Type B pancreatic cell (in vitro differentiated cells): ENCODE measurements around the gene PCSK6. TPM values are rescaled to one million over a fixed set of nuclear protein-coding genes. Genes with fewer than 3 reads are reported as not detected.
"Not testable (repeated sequence)": the region's sequence is repeated elsewhere in the genome, so short reads cannot be mapped to it uniquely, and the experiment has no call there.

ENCODE experiments used
- DNase-seq: peaks from one replicate; pipeline ENCODE4 v3.0.0; 2021; ENCODE audit warnings: mixed read lengths; ENCODE audit not compliant: unreplicated experiment; ENCODE audit errors: extremely low spot score
- H3K27ac Mint-ChIP-seq: 2 replicates; pipeline ENCODE4 v1.8.0; 2021; ENCODE audit warnings: mild to moderate bottlenecking, mixed read lengths
- H3K27me3 Mint-ChIP-seq: 2 replicates; pipeline ENCODE4 v1.8.0; 2021; ENCODE audit warnings: mixed read lengths
- H3K36me3 Mint-ChIP-seq: 2 replicates; pipeline ENCODE4 v1.8.0; 2021; ENCODE audit warnings: mixed read lengths
- H3K4me1 Mint-ChIP-seq: one replicate; pipeline ENCODE4 v1.8.0; 2021; ENCODE audit warnings: mixed read lengths; ENCODE audit not compliant: unreplicated experiment
- H3K4me3 Mint-ChIP-seq: 2 replicates; pipeline ENCODE4 v1.8.0; 2021; ENCODE audit warnings: mild to moderate bottlenecking, mixed read lengths
- H3K9me3 Mint-ChIP-seq: 2 replicates; pipeline ENCODE4 v1.8.0; 2021; ENCODE audit warnings: mixed read lengths
- total RNA-seq: library from RNA; stranded (reverse); gene quantifications from 2 replicates; pipeline ENCODE4 v1.2.1, GENCODE V29; 2021; ENCODE audit warnings: low replicate concordance
- TF ChIP-seq, protein P1 (sequence below): fragments of 200-600 bp; sonication (generic); conservative IDR thresholded peaks from 2 replicates; pipeline ENCODE4 v1.5.0; 2021; ENCODE audit warnings: antibody characterized with exemption, mild to moderate bottlenecking

Gene PCSK6
- total RNA-seq, 1 donor from 2014 or later, result 5.4 TPM

DNA sequence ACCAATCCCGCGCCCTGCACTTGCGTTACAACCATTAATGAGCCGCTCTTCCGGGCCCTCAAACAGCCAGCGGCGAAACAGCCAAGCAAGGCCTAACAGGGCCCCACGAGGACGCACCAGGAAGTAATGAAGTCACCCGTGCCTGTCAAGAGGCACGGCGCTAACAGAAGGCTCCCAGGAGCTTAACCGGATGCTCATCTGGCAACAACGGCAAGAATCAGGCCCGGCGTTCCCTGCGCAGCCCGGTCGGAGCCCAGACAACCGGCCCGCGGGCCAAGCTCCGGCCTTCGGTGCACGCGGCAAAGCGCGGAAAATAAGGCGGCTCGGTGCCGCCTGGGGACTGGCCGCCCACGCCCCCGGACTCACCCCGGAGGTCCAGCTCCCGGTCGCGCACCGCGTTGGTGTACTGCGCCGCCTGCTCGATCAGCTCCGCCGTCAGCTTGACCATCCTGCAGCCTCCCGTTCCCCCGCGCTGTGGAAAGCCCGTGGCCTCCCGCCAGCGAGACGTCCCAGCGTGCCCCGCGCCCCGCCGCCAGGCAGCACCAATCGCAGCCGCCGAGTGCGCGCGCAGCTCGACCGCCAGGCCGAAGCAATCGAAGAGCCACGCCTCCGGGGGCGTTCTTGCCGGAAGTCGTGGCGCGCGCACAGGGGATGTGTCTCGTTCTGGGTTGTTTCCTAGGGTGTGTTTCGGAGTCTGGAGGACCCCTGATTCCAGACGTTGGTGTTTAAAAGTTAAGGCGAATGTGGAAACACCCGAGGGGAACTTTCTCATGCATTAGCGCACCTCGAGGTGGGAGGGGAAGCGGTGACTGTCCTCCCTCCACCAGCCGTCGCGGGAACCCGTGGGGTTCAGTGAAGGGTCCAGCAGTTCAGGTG, 194.5 kb downstream of the PCSK6 start, which contains the start of gene SNRPA1:
Gene SNRPA1, minus strand, starts transcription at position 518 of the 876 bp plus-strand sequence. Its CDS starts 70 bp downstream, at position 448.
- H3K4me3 Mint-ChIP-seq, result peak within 1 kb of the TSS; percentile 98
- H3K9me3 Mint-ChIP-seq, result no peaks in the 10 kb centered on the region
- H3K36me3 Mint-ChIP-seq, result peaks cover 6% of the 10 kb centered on the region
- DNase-seq, result peak; percentile 98
- H3K27me3 Mint-ChIP-seq, result no peaks in the 10 kb centered on the region
- H3K27ac Mint-ChIP-seq, result peak within 1 kb of the TSS; percentile 96
- peaks cover 24% of the 10 kb centered on the region for H3K4me1 Mint-ChIP-seq
- TF ChIP-seq, protein P1, sequence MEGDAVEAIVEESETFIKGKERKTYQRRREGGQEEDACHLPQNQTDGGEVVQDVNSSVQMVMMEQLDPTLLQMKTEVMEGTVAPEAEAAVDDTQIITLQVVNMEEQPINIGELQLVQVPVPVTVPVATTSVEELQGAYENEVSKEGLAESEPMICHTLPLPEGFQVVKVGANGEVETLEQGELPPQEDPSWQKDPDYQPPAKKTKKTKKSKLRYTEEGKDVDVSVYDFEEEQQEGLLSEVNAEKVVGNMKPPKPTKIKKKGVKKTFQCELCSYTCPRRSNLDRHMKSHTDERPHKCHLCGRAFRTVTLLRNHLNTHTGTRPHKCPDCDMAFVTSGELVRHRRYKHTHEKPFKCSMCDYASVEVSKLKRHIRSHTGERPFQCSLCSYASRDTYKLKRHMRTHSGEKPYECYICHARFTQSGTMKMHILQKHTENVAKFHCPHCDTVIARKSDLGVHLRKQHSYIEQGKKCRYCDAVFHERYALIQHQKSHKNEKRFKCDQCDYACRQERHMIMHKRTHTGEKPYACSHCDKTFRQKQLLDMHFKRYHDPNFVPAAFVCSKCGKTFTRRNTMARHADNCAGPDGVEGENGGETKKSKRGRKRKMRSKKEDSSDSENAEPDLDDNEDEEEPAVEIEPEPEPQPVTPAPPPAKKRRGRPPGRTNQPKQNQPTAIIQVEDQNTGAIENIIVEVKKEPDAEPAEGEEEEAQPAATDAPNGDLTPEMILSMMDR, result no peak

DNA sequence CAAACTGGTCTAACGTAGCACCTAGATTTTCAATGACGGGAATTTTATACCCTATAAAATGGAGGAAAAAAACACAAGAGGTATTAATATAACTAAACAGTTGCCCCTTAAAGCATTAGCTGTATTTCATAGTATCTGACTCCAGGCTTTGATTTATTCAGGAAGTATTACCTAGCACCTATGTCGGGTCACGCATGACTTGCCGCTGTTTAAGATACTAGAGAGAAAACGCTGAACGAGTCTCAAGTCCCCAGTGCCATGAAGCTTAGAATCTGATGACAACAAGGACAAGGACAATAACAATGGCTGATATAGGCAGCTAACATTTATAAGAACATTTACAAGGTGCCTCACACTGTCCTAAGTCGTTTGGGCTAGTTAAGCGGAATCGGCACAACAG, 196.4 kb downstream of the PCSK6 start:
- Mint-ChIP-seq H3K9me3 (no peaks in the 10 kb centered on the region), H3K27ac (peak overlapping the region; percentile 96), H3K27me3 (no peaks in the 10 kb centered on the region), H3K36me3 (peaks cover 17% of the 10 kb centered on the region), H3K4me1 (peaks cover 31% of the 10 kb centered on the region), H3K4me3 (peak overlapping the region; percentile 98)
- DNase-seq, result no peak
- TF ChIP-seq, protein P1, result no peak

DNA sequence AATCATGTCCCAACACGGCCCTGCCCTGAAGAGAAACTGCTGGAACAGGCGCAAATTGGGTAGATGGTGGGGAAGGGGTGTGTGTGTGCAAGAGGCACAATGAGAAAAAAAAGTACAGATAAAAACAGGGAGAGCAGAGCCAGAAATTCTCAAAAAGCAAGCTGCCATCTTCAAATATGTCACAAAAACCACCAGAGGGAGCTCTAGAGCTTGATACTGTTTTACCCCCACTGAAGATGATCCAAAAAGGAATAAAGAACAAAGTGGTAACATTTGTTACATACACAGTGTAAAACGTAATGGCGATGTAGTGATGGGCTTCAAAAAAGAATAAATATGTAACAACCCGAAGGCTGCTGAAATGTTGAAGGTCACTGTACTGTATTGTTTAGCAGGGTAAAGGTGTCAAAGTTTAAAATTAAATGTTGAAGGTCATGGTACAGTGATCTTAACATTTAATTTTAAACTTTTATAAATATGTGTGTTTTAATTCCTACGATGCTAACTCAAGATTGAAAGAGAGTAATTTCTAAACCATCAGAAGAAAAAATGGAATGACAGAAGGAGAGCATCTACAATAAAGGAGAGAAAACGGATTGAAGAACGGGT, 200.5 kb downstream of the PCSK6 start:
- H3K4me3 Mint-ChIP-seq, result peak overlapping the region; percentile 44
- no peaks in the 10 kb centered on the region for H3K9me3 Mint-ChIP-seq
- no peak for DNase-seq
- peaks cover 27% of the 10 kb centered on the region for H3K4me1 Mint-ChIP-seq
- TF ChIP-seq, protein P1, result peak; percentile 79
- no peaks in the 10 kb centered on the region for H3K27me3 Mint-ChIP-seq
- peak overlapping the region; percentile 76 for H3K27ac Mint-ChIP-seq
- H3K36me3 Mint-ChIP-seq, result peaks cover 31% of the 10 kb centered on the region

DNA sequence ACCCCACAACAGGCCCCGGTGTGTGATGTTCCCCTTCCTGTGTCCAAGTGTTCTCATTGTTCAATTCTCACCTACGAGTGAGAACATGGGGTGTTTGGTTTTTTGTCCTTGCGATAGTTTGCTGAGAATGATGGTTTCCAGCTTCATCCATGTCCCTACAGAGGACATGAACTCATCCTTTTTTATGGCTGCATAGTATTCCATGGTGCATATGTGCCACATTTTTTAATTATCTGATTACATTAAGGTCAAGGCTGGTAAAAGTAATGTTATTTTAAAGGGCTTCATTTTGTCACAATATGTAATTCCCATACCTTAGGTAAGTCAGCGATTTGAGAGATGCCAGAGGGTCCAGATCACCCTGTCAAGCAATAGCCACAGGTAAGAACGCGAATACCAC, 202.2 kb downstream of the PCSK6 start:
- peaks cover 33% of the 10 kb centered on the region for H3K36me3 Mint-ChIP-seq
- H3K27ac Mint-ChIP-seq, DNase-seq: not testable (repeated sequence)

DNA sequence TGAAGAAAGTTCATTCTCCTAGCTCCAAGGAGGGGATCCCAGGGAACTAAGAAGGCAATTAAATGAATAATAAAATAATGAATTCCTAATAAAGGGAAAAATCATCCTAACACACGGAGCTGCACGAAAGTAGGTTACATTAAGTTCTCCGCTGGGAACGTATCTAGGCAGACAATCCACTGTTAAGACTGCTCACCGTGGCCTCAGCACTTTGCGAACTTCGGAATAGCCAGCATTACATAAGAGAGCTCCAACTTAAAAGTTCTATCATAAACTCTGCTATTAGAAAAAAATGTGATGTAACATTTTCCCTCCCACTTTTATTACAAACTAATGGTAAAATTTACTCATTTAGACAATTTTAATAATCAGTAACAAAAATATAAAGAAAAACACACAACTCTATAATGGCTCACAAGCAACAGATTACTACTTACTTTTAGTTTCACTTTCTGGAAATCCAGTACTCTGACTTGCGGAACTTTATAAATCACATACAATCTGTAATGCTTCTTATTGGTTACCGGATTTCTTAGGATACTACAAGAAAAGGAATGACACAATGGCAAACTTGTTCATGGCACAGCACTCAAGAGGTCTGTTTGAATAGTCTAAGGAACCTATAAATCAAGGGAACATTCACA, 202.9 kb downstream of the PCSK6 start:
- H3K27ac Mint-ChIP-seq, result no peak overlapping the region
- H3K27me3 Mint-ChIP-seq, result no peaks in the 10 kb centered on the region
- no peak overlapping the region for H3K4me3 Mint-ChIP-seq
- no peaks in the 10 kb centered on the region for H3K9me3 Mint-ChIP-seq
- H3K36me3 Mint-ChIP-seq, result peaks cover 35% of the 10 kb centered on the region
- TF ChIP-seq, protein P1, result no peak
- DNase-seq, result no peak
- peaks cover 9% of the 10 kb centered on the region for H3K4me1 Mint-ChIP-seq

More for the DNA sequence above, 202.2 kb downstream of the PCSK6 start:
- H3K4me1 Mint-ChIP-seq, result peaks cover 17% of the 10 kb centered on the region
- H3K9me3 Mint-ChIP-seq, H3K27me3 Mint-ChIP-seq, H3K4me3 Mint-ChIP-seq: not testable (repeated sequence)
